Measurements from ENCODE around the gene SIPA1L3. TPM values are rescaled to one million over a fixed set of nuclear protein-coding genes. Genes with fewer than 3 reads are reported as not detected.
"Not testable (repeated sequence)": the region's sequence is repeated elsewhere in the genome, so short reads cannot be mapped to it uniquely, and the experiment has no call there.

Gene SIPA1L3
- total RNA-seq: 10 to 100 TPM; 13.2 to 13.9 TPM
- long read RNA-seq, donor 1, partial matches to known transcripts: 2 of 5 reads
- long read RNA-seq, donor 1, other reads (novel, unspliced or antisense): 3 of 5 reads
- long read RNA-seq, donor 2, partial matches to known transcripts: 2 of 10 reads
- long read RNA-seq, donor 2, other reads (novel, unspliced or antisense): 8 of 10 reads

GRCh38 chr19:37906869-37907734 lies at the start of gene SIPA1L3:
Gene SIPA1L3, plus strand, starts transcription at chr19:37907208. Its CDS starts 174,358 bp downstream, at chr19:38081566.
- peak; percentile 98 for DNase-seq (ENCODE audit: low spot score)
- intact Hi-C loops (cut with DNase I): loop anchor here (5.0 to 10.0 kb wide), 3 partner anchors 95 to 425 kb away; no protein-coding TSS in a partner anchor

- no peak for DNase-seq (ENCODE audit: low spot score)
- intact Hi-C loops (cut with DNase I): no loop called here
Measured at GRCh38 chr19:37864501-37864900, 42.5 kb upstream of the SIPA1L3 start.

GRCh38 chr19:37865930-37866329 lies 41.1 kb upstream of the SIPA1L3 start:
- DNase-seq (ENCODE audit: low spot score); intact Hi-C loops (cut with DNase I): not testable (repeated sequence)

GRCh38 chr19:37867831-37868230 lies 39.2 kb upstream of the SIPA1L3 start:
- no peak for DNase-seq (ENCODE audit: low spot score)
- intact Hi-C loops (cut with DNase I): no loop called here

- intact Hi-C loops (cut with DNase I): no loop called here
Measured at GRCh38 chr19:37869766-37870340, 37.2 kb upstream of the SIPA1L3 start.

GRCh38 chr19:37872383-37872782 lies 34.6 kb upstream of the SIPA1L3 start:
- no peak for DNase-seq (ENCODE audit: low spot score)
- intact Hi-C loops (cut with DNase I): no loop called here

More at GRCh38 chr19:37869766-37870340, 37.2 kb upstream of the SIPA1L3 start:
- DNase-seq (ENCODE audit: low spot score): no peak

- no peak for DNase-seq (ENCODE audit: low spot score)
- intact Hi-C loops (cut with DNase I): no loop called here
Measured at GRCh38 chr19:37874784-37875183, 32.2 kb upstream of the SIPA1L3 start.

GRCh38 chr19:37876032-37876431 lies 31.0 kb upstream of the SIPA1L3 start:
- no peak for DNase-seq (ENCODE audit: low spot score)
- intact Hi-C loops (cut with DNase I): no loop called here

GRCh38 chr19:37877147-37877546 lies 29.9 kb upstream of the SIPA1L3 start:
- intact Hi-C loops (cut with DNase I): no loop called here

GRCh38 chr19:37885392-37885791 lies 21.6 kb upstream of the SIPA1L3 start:
- no peak for DNase-seq (ENCODE audit: low spot score)
- intact Hi-C loops (cut with DNase I): no loop called here

More at GRCh38 chr19:37877147-37877546, 29.9 kb upstream of the SIPA1L3 start:
- DNase-seq (ENCODE audit: low spot score): no peak

- intact Hi-C loops (cut with DNase I): no loop called here
Measured at GRCh38 chr19:37886571-37886970, 20.4 kb upstream of the SIPA1L3 start.

GRCh38 chr19:37893845-37894575 lies 13.0 kb upstream of the SIPA1L3 start:
- DNase-seq (ENCODE audit: low spot score): no peak
- intact Hi-C loops (cut with DNase I): loop anchor here in 1 of 2 donors (10.0 kb wide), 1 partner anchor 321 kb away; no protein-coding TSS in a partner anchor

More at GRCh38 chr19:37886571-37886970, 20.4 kb upstream of the SIPA1L3 start:
- DNase-seq (ENCODE audit: low spot score): no peak

GRCh38 chr19:37896180-37896579 lies 10.8 kb upstream of the SIPA1L3 start:
- intact Hi-C loops (cut with DNase I): loop anchor here in 1 of 2 donors (10.0 kb wide), 1 partner anchor 319 kb away; no protein-coding TSS in a partner anchor
- DNase-seq (ENCODE audit: low spot score): no peak

GRCh38 chr19:37899453-37899852 lies 7.6 kb upstream of the SIPA1L3 start:
- no peak for DNase-seq (ENCODE audit: low spot score)
- intact Hi-C loops (cut with DNase I): loop anchor here in 1 of 2 donors (10.0 kb wide), 1 partner anchor 315 kb away; no protein-coding TSS in a partner anchor

- DNase-seq (ENCODE audit: low spot score): no peak
- intact Hi-C loops (cut with DNase I): loop anchor here (5.0 to 10.0 kb wide), 3 partner anchors 195 to 315 kb away; no protein-coding TSS in a partner anchor
Measured at GRCh38 chr19:37899966-37900365, 7.0 kb upstream of the SIPA1L3 start.

- intact Hi-C loops (cut with DNase I): loop anchor here (5.0 to 10.0 kb wide), 2 partner anchors 192 to 195 kb away; no protein-coding TSS in a partner anchor
- DNase-seq (ENCODE audit: low spot score): peak; percentile 90
Measured at GRCh38 chr19:37902668-37903067, 4.3 kb upstream of the SIPA1L3 start.

GRCh38 chr19:37903096-37903495 lies 3.9 kb upstream of the SIPA1L3 start:
- DNase-seq (ENCODE audit: low spot score): no peak
- intact Hi-C loops (cut with DNase I): loop anchor here (5.0 to 10.0 kb wide), 2 partner anchors 192 to 194 kb away; no protein-coding TSS in a partner anchor

GRCh38 chr19:37905946-37906868 lies 801 bp upstream of the SIPA1L3 start, which contains the start of gene WDR87:
Gene WDR87, minus strand, starts transcription at chr19:37906594. Its CDS starts 8,355 bp downstream, at chr19:37898239.
- intact Hi-C loops (cut with DNase I): loop anchor here (5.0 to 10.0 kb wide), 3 partner anchors 96 to 426 kb away; no protein-coding TSS in a partner anchor
- DNase-seq (ENCODE audit: low spot score): no peak
